Lower leg skin (tissue), 3 donors: ENCODE measurements around the gene DYRK1A.

Source experiments
- CTCF ChIP-seq, 3 donors: fragments of 450-650 bp; IDR thresholded peaks; one replicate each; pipeline ENCODE4 v1.5.1; 2016; ENCODE audit warnings: antibody characterized with exemption in 3 of 3, mild to moderate bottlenecking in 3 of 3, moderate library complexity in 2 of 3
- POLR2A ChIP-seq, 2 donors: fragments of 450-650 bp; IDR thresholded peaks; one replicate each; pipeline ENCODE4 v1.6.1; 2016 to 2017; ENCODE audit warnings: antibody characterized with exemption in 2 of 2, mild to moderate bottlenecking in 1 of 2, moderate library complexity in 1 of 2

- TF ChIP-seq POLR2A (IDR thresholded peaks at IDR 0.05) = no peak
- no peak for TF ChIP-seq CTCF (IDR thresholded peaks at IDR 0.05)
These were observed 2.1 kb downstream of the DYRK1A start for GRCh38 chr21:37368541-37369279.
